ENCODE data around the gene CPED1. TPM values are rescaled to one million over a fixed set of nuclear protein-coding genes. Genes with fewer than 3 reads are reported as not detected.
A peak's percentile ranks its signal among the peaks of the same experiment; 100 is the strongest.
"Not testable (repeated sequence)": the region's sequence is repeated elsewhere in the genome, so short reads cannot be mapped to it uniquely, and the experiment has no call there.

The CPED1 gene
- total and polyA plus RNA-seq, 4 donors, result 4.7 to 34.1 (median 16.7) TPM

DNA sequence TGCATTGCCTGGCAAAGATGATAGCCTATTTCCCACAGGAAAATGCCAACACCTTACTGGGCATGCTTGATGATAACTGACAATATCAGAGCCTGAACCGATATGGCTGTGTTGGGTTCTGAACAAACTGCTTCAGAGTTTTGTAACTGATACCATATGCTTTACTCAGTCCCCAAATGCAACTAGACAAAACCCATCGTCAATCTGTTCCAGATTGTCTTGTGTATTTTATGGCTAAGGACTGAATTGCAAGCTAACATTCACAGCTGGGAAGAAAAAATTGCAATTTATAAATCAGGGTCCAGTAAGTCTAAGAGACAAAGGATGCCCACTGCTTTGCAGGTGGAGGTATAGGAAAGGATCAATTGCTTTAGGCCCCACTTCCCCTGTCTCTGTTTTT, 223.5 kb downstream of the CPED1 start:
- Histone ChIP-seq H3K4me1 (ENCODE audit: control insufficient read depth, insufficient read depth, low read length) (no peaks in the 10 kb centered on the region), H3K27ac (ENCODE audit: low read depth, low read length) (no peak overlapping the region), H3K4me3 (ENCODE audit: low read depth, low read length) (no peak overlapping the region), H3K36me3 (ENCODE audit: control insufficient read depth, insufficient read depth, low read length) (no peaks in the 10 kb centered on the region), H3K27me3 (ENCODE audit: control insufficient read depth, insufficient read depth, low read length) (no peaks in the 10 kb centered on the region), H3K9me3 (ENCODE audit: control insufficient read depth, insufficient read depth, low read length) (no peaks in the 10 kb centered on the region)
- WGBS (ENCODE audit: insufficient coverage), result no CpG with 5 or more reads among the region's 2 CpGs
- peak in 1 of 6 donors; percentile 58 for DNase-seq (ENCODE audit: low read depth in 4 of 6, low spot score in 6 of 6)

- Histone ChIP-seq H3K9me3 (ENCODE audit: control insufficient read depth, insufficient read depth, low read length) (no peaks in the 10 kb centered on the region), H3K27me3 (ENCODE audit: control insufficient read depth, insufficient read depth, low read length) (no peaks in the 10 kb centered on the region), H3K27ac (ENCODE audit: low read depth, low read length) (no peak overlapping the region), H3K4me1 (ENCODE audit: control insufficient read depth, insufficient read depth, low read length) (no peaks in the 10 kb centered on the region), H3K36me3 (ENCODE audit: control insufficient read depth, insufficient read depth, low read length) (no peaks in the 10 kb centered on the region), H3K4me3 (ENCODE audit: low read depth, low read length) (no peak overlapping the region)
- DNase-seq (ENCODE audit: low read depth in 4 of 6, low spot score in 6 of 6), result no peak
- no CpG with 5 or more reads among the region's 2 CpGs for WGBS (ENCODE audit: insufficient coverage)
Observed at GRCh38 chr7:121214657-121215056, 226.1 kb downstream of the CPED1 start.

DNA sequence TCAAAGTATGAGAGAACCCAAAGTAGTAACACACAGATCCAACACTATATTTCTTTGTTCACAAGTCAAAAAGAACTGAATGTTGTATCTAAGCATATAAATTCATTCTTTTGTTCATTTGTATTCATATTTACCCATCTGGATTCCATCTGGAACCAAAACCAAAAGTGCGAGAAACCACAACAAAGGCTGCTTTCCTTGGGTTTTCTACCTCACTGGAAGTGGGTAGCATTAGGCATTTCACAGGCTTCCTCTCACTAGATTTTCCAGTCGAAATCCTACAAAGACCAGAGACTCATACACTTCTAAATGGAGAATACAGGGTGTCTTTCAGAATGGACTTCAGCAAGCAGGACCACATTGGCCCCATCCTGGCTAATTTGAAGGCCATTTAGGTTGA, 230.5 kb downstream of the CPED1 start:
- no peak overlapping the region for H3K27ac ChIP-seq (ENCODE audit: low read depth, low read length)
- no peak for DNase-seq (ENCODE audit: low read depth in 4 of 6, low spot score in 6 of 6)
- WGBS (ENCODE audit: insufficient coverage), result no CpG with 5 or more reads among the region's 2 CpGs
- no peaks in the 10 kb centered on the region for H3K36me3 ChIP-seq (ENCODE audit: control insufficient read depth, insufficient read depth, low read length)
- H3K27me3 ChIP-seq (ENCODE audit: control insufficient read depth, insufficient read depth, low read length), result no peaks in the 10 kb centered on the region
- H3K4me1 ChIP-seq (ENCODE audit: control insufficient read depth, insufficient read depth, low read length), result no peaks in the 10 kb centered on the region
- H3K4me3 ChIP-seq (ENCODE audit: low read depth, low read length), result no peak overlapping the region
- no peaks in the 10 kb centered on the region for H3K9me3 ChIP-seq (ENCODE audit: control insufficient read depth, insufficient read depth, low read length)

GRCh38 chr7:121221108-121221507, 232.6 kb downstream of the CPED1 start:
- DNase-seq (ENCODE audit: low read depth in 4 of 6, low spot score in 6 of 6); H3K4me1 ChIP-seq (ENCODE audit: control insufficient read depth, insufficient read depth, low read length); H3K9me3 ChIP-seq (ENCODE audit: control insufficient read depth, insufficient read depth, low read length); H3K4me3 ChIP-seq (ENCODE audit: low read depth, low read length); H3K36me3 ChIP-seq (ENCODE audit: control insufficient read depth, insufficient read depth, low read length); H3K27me3 ChIP-seq (ENCODE audit: control insufficient read depth, insufficient read depth, low read length); H3K27ac ChIP-seq (ENCODE audit: low read depth, low read length): not testable (repeated sequence)
- no CpG with 5 or more reads among the region's 2 CpGs for WGBS (ENCODE audit: insufficient coverage)

DNA sequence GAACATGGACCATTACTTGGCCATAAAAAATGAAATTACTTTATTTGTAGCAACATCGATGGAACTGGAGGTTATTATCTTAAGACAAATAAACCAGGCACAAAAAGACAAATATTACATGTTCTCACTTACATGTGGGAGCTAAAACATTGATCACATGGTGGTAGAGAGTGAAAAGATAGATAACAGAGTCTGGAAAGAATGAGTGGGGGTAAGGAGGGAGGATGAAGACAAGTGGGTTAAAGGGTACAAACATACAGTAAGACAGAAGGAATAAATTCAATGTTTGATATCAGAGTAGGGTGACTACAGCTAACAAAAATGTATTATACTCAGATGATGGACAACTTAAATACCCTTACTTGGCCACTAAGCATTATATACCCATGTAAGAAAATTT, 240.3 kb downstream of the CPED1 start:
- H3K9me3 ChIP-seq (ENCODE audit: control insufficient read depth, insufficient read depth, low read length), result no peaks in the 10 kb centered on the region
- WGBS (ENCODE audit: insufficient coverage), result no CpG with 5 or more reads among the region's 1 CpG
- H3K27ac ChIP-seq (ENCODE audit: low read depth, low read length), result no peak overlapping the region
- no peaks in the 10 kb centered on the region for H3K27me3 ChIP-seq (ENCODE audit: control insufficient read depth, insufficient read depth, low read length)
- no peaks in the 10 kb centered on the region for H3K36me3 ChIP-seq (ENCODE audit: control insufficient read depth, insufficient read depth, low read length)
- H3K4me3 ChIP-seq (ENCODE audit: low read depth, low read length), result no peak overlapping the region
- DNase-seq (ENCODE audit: low read depth in 4 of 6, low spot score in 6 of 6), result no peak
- no peaks in the 10 kb centered on the region for H3K4me1 ChIP-seq (ENCODE audit: control insufficient read depth, insufficient read depth, low read length)

DNA sequence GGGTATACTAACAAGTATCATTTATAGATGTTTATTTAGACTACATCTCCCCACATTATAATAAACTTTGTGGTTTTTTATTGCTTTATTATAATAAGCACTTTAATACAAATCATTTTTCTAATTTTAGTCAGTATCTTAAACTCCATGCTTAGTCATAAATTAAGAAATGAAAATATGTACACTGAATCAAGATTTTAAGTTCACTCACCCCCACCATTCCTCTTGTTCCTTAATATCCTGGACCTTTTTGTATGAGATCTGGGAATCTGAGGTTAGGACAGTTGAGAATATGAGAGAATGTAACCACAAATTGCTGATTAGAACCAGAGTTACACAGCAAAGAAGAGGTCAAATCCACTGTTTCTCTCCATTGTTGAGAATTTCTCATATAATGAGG, 246.7 kb downstream of the CPED1 start:
- Histone ChIP-seq H3K27ac (ENCODE audit: low read depth, low read length) (no peak overlapping the region), H3K4me3 (ENCODE audit: low read depth, low read length) (no peak overlapping the region), H3K9me3 (ENCODE audit: control insufficient read depth, insufficient read depth, low read length) (no peaks in the 10 kb centered on the region), H3K4me1 (ENCODE audit: control insufficient read depth, insufficient read depth, low read length) (no peaks in the 10 kb centered on the region), H3K27me3 (ENCODE audit: control insufficient read depth, insufficient read depth, low read length) (no peaks in the 10 kb centered on the region), H3K36me3 (ENCODE audit: control insufficient read depth, insufficient read depth, low read length) (no peaks in the 10 kb centered on the region)
- no peak for DNase-seq (ENCODE audit: low read depth in 4 of 6, low spot score in 6 of 6)

DNA sequence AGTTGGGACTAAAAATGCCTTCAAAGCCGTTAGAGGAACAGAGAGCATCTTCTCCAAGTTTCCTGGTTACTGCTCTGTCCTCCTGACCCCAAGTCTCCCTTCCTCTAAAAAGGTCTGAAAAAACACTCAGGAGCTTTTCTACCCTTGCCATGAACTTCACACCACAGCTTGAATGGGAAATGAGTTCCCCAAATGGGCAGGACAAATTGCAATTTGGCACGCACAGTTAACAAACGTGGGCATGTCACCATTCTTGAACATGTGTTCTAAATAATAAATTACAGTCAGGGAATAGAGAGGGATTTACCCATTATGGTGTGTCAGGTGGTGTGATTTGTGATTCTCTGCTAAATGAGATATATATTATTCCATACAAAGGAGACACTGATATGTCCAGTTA, 249.1 kb downstream of the CPED1 start:
- no peaks in the 10 kb centered on the region for H3K27me3 ChIP-seq (ENCODE audit: control insufficient read depth, insufficient read depth, low read length)
- no peaks in the 10 kb centered on the region for H3K9me3 ChIP-seq (ENCODE audit: control insufficient read depth, insufficient read depth, low read length)
- 50% methylated on average over 1 of the region's 3 CpGs for WGBS (ENCODE audit: insufficient coverage)
- no peaks in the 10 kb centered on the region for H3K4me1 ChIP-seq (ENCODE audit: control insufficient read depth, insufficient read depth, low read length)
- H3K36me3 ChIP-seq (ENCODE audit: control insufficient read depth, insufficient read depth, low read length), result no peaks in the 10 kb centered on the region
- H3K27ac ChIP-seq (ENCODE audit: low read depth, low read length), result no peak overlapping the region
- H3K4me3 ChIP-seq (ENCODE audit: low read depth, low read length), result no peak overlapping the region
- DNase-seq (ENCODE audit: low read depth in 4 of 6, low spot score in 6 of 6), result peak in 2 of 6 donors; percentile 7 to 15

DNA sequence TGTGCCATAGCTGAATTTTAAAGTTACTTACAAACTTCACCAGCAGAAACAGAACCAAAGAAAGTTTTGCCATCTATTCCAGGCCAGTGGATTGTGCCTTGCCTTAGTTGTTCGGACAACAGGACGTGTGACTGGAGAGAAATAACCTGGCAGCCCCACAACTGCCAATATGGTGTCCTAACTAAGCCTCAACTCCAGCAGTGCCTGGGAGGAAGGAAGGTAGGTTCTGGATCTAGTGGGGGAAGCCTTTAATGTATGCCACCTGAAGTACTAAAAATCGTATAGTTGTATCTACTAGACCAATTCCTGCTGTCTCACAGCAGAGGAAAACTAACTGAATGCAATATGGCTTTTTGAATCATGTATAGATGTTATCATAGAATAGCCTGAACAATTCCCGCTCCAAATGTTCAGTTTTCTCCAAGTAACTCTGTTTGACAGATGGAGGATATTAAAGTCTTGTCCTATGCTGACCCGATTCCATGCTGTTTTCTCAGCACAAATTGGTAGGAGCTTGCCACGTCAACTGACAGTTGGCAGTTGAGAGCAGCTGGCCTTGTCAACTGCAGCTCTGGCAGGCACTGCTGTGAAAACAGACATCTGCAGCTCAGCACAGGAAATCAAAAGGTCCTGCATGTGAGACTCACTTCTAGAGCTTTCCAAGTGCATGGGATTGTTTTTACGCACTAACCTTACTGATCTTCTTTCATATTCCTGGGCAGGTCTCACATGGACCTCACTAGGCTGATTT, 255.8 kb downstream of the CPED1 start:
- Histone ChIP-seq H3K36me3 (ENCODE audit: control insufficient read depth, insufficient read depth, low read length) (no peaks in the 10 kb centered on the region), H3K9me3 (ENCODE audit: control insufficient read depth, insufficient read depth, low read length) (peaks cover 5% of the 10 kb centered on the region), H3K4me3 (ENCODE audit: low read depth, low read length) (no peak overlapping the region), H3K27ac (ENCODE audit: low read depth, low read length) (no peak overlapping the region), H3K27me3 (ENCODE audit: control insufficient read depth, insufficient read depth, low read length) (no peaks in the 10 kb centered on the region), H3K4me1 (ENCODE audit: control insufficient read depth, insufficient read depth, low read length) (no peaks in the 10 kb centered on the region)
- 34% methylated on average over 3 of the region's 7 CpGs for WGBS (ENCODE audit: insufficient coverage)
- peak in 3 of 6 donors; percentile 15 to 85 (median 66) for DNase-seq (ENCODE audit: low read depth in 4 of 6, low spot score in 6 of 6)

GRCh38 chr7:121251367-121251766, 262.9 kb downstream of the CPED1 start:
- not testable (repeated sequence) for H3K27ac ChIP-seq (ENCODE audit: low read depth, low read length); H3K4me3 ChIP-seq (ENCODE audit: low read depth, low read length)
- WGBS (ENCODE audit: insufficient coverage), result no CpG with 5 or more reads among the region's 1 CpG

GRCh38 chr7:121252523-121253235, 264.2 kb downstream of the CPED1 start:
- not testable (repeated sequence) for H3K4me1 ChIP-seq (ENCODE audit: control insufficient read depth, insufficient read depth, low read length); H3K9me3 ChIP-seq (ENCODE audit: control insufficient read depth, insufficient read depth, low read length); H3K4me3 ChIP-seq (ENCODE audit: low read depth, low read length); H3K27ac ChIP-seq (ENCODE audit: low read depth, low read length); DNase-seq (ENCODE audit: low read depth in 4 of 6, low spot score in 6 of 6); H3K27me3 ChIP-seq (ENCODE audit: control insufficient read depth, insufficient read depth, low read length); H3K36me3 ChIP-seq (ENCODE audit: control insufficient read depth, insufficient read depth, low read length)
- no CpG with 5 or more reads among the region's 5 CpGs for WGBS (ENCODE audit: insufficient coverage)

More at GRCh38 chr7:121251367-121251766, 262.9 kb downstream of the CPED1 start:
- not testable (repeated sequence) for H3K36me3 ChIP-seq (ENCODE audit: control insufficient read depth, insufficient read depth, low read length); H3K27me3 ChIP-seq (ENCODE audit: control insufficient read depth, insufficient read depth, low read length); H3K9me3 ChIP-seq (ENCODE audit: control insufficient read depth, insufficient read depth, low read length); DNase-seq (ENCODE audit: low read depth in 4 of 6, low spot score in 6 of 6); H3K4me1 ChIP-seq (ENCODE audit: control insufficient read depth, insufficient read depth, low read length)
